Lower leg skin (tissue), 4 donors: ENCODE data around the gene CCDC47. TPM values are rescaled to one million over a fixed set of nuclear protein-coding genes. Genes with fewer than 3 reads are reported as not detected.
A peak's percentile ranks its signal among the peaks of the same experiment; 100 is the strongest.

Experiments used
- DNase-seq, 2 donors: peaks; one replicate each; pipeline ENCODE4 v3.0.0-alpha.2; 2019; ENCODE audit warnings: low spot score in 2 of 2
- H3K4me3 ChIP-seq: fragments of 200-600 bp; sonication (generic); 2 replicates; pipeline ENCODE4 v1.5.1; 2017; ENCODE audit warnings: mild to moderate bottlenecking, low read depth; ENCODE audit not compliant: poor library complexity, severe bottlenecking
- CTCF ChIP-seq, 3 donors: fragments of 450-650 bp; IDR thresholded peaks; one replicate each; pipeline ENCODE4 v1.5.1; 2016; ENCODE audit warnings: antibody characterized with exemption in 3 of 3, mild to moderate bottlenecking in 3 of 3, moderate library complexity in 2 of 3
- POLR2A ChIP-seq, 2 donors: fragments of 450-650 bp; IDR thresholded peaks; one replicate each; pipeline ENCODE4 v1.6.1; 2016 to 2017; ENCODE audit warnings: antibody characterized with exemption in 2 of 2, mild to moderate bottlenecking in 1 of 2, moderate library complexity in 1 of 2
- WGBS, 2 donors: methylation state at CpG; one replicate each; pipeline ENCODE4 v1.1.5; 2018; 5-methylcytosine and 5-hydroxymethylcytosine counted together
- intact Hi-C: fragments of 100-400 bp; cut with DNase I; formaldehyde crosslinking; loops from one replicate; pipeline ENCODE4 v1.15.0; 2023; ENCODE audit warnings: low total_unique reads
- total RNA-seq, 4 donors: library from RNA; depleted of rRNA; stranded (reverse); fragments of >200 nt; gene quantifications; one replicate each; pipeline ENCODE4 v1.1.0, GENCODE V29; 2016

CCDC47 gene
- total RNA-seq, 4 donors from 2014 or later: 48.7 to 71.9 (median 59.5) TPM

GRCh38 chr17:63703029-63703428 is 70.4 kb downstream of the CCDC47 start:
- TF ChIP-seq CTCF (IDR thresholded peaks at IDR 0.05) (no peak), POLR2A (IDR thresholded peaks at IDR 0.05) (no peak)
- intact Hi-C loops: no loop called here
- H3K4me3 ChIP-seq: no peak overlapping the region
- WGBS, 2 donors: 85 to 87% methylated on average over 5 of the region's 5 CpGs
- DNase-seq: no peak

GRCh38 chr17:63702721-63703015 is 70.7 kb downstream of the CCDC47 start:
- intact Hi-C loops: no loop called here
- 82 to 89% methylated on average over 6 of the region's 6 CpGs for WGBS, 2 donors
- no peak for DNase-seq
- TF ChIP-seq CTCF (IDR thresholded peaks at IDR 0.05) (no peak), POLR2A (IDR thresholded peaks at IDR 0.05) (no peak)
- no peak overlapping the region for H3K4me3 ChIP-seq

- DNase-seq: no peak
- WGBS, 2 donors: 75 to 79% methylated on average over 19 of the region's 19 CpGs
- no peak overlapping the region for H3K4me3 ChIP-seq
- TF ChIP-seq CTCF (IDR thresholded peaks at IDR 0.05) (no peak), POLR2A (IDR thresholded peaks at IDR 0.05) (no peak)
- intact Hi-C loops: no loop called here
These were observed 71.3 kb downstream of the CCDC47 start for GRCh38 chr17:63701868-63702720.

DNA sequence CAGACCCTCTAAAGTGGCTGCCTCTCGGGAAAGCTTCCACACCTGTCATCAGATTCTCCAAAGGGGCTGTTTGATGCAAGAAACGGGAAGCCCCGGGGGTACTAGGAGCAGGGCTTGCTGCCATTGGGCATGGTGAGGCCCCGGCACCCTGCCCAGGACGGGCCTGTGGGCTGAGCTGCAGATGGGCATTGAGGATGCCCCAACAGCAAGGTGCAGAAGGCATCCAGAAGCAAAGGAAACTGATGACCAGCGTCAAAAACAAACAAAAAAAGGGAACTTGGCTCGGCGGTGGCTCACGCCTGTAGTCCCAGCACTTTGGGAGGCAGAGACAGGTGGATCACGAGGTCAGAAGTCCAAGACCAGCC is 72.0 kb downstream of the CCDC47 start:
- intact Hi-C loops: no loop called here
- no peak for DNase-seq

GRCh38 chr17:63700528-63701455 is 72.6 kb downstream of the CCDC47 start:
- DNase-seq: peak in 1 of 2 donors; percentile 86
- H3K4me3 ChIP-seq: no peak overlapping the region
- intact Hi-C loops: no loop called here
- no peak for TF ChIP-seq CTCF (IDR thresholded peaks at IDR 0.05)
- TF ChIP-seq POLR2A (IDR thresholded peaks at IDR 0.05): no peak
- WGBS, 2 donors: 22 to 52% methylated on average over 19 to 55 of the region's 88 CpGs

More for the DNA sequence above, 72.0 kb downstream of the CCDC47 start:
- no peak overlapping the region for H3K4me3 ChIP-seq
- 70 to 72% methylated on average over 10 of the region's 10 CpGs for WGBS, 2 donors
- no peak for TF ChIP-seq CTCF (IDR thresholded peaks at IDR 0.05)
- no peak for TF ChIP-seq POLR2A (IDR thresholded peaks at IDR 0.05)
